Transverse colon (tissue), 3 donors: ENCODE results near the gene ST3GAL3.

ENCODE experiments used
- EP300 ChIP-seq: sonication (generic); formaldehyde crosslinking; IDR thresholded peaks from one replicate; pipeline ENCODE4 v1.6.1; 2017; ENCODE audit warnings: antibody characterized with exemption, low read depth
- TF ChIP-seq, protein P1 (sequence below), 5 experiments: fragments of 200-600 bp in 3 of 5; fragments of 450-650 bp in 2 of 5; sonication (generic) in 3 of 5; IDR thresholded peaks; 1 replicate in 2 of 5; 2 replicates in 3 of 5; pipeline ENCODE4 v1.5.1; 2016 to 2017; ENCODE audit warnings: antibody characterized with exemption in 5 of 5, inconsistent platforms in 3 of 5, mild to moderate bottlenecking in 2 of 5, moderate library complexity in 1 of 5

DNA sequence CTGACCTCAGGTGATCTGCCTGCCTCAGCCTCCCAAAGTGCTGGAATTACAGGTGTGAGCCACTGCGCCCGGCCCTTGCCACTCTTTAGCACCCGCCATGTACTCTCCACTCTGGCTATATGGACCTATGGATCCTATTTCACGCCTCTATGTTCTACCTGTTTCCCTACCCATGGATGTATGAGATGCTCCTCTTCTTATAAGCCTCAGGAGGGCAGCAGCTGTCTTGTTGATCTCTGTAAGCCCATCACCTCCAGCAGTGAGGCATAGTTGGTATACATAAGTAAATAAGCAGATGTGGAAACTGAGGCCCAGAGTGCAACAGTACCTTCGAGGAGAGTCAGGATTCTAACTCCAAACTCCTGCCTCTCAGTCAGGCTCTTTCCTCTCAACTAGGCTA is 201.5 kb downstream of the ST3GAL3 start:
- TF ChIP-seq, protein P1, sequence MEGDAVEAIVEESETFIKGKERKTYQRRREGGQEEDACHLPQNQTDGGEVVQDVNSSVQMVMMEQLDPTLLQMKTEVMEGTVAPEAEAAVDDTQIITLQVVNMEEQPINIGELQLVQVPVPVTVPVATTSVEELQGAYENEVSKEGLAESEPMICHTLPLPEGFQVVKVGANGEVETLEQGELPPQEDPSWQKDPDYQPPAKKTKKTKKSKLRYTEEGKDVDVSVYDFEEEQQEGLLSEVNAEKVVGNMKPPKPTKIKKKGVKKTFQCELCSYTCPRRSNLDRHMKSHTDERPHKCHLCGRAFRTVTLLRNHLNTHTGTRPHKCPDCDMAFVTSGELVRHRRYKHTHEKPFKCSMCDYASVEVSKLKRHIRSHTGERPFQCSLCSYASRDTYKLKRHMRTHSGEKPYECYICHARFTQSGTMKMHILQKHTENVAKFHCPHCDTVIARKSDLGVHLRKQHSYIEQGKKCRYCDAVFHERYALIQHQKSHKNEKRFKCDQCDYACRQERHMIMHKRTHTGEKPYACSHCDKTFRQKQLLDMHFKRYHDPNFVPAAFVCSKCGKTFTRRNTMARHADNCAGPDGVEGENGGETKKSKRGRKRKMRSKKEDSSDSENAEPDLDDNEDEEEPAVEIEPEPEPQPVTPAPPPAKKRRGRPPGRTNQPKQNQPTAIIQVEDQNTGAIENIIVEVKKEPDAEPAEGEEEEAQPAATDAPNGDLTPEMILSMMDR (IDR thresholded peaks at IDR 0.05) = no peak
- TF ChIP-seq EP300 = no peak
